ENCODE results near the gene CALML3. TPM values are rescaled to one million over a fixed set of nuclear protein-coding genes. Genes with fewer than 3 reads are reported as not detected.

Gene CALML3
- total and polyA plus RNA-seq, 11 donors: 0.03 TPM; not detected in 10

DNA sequence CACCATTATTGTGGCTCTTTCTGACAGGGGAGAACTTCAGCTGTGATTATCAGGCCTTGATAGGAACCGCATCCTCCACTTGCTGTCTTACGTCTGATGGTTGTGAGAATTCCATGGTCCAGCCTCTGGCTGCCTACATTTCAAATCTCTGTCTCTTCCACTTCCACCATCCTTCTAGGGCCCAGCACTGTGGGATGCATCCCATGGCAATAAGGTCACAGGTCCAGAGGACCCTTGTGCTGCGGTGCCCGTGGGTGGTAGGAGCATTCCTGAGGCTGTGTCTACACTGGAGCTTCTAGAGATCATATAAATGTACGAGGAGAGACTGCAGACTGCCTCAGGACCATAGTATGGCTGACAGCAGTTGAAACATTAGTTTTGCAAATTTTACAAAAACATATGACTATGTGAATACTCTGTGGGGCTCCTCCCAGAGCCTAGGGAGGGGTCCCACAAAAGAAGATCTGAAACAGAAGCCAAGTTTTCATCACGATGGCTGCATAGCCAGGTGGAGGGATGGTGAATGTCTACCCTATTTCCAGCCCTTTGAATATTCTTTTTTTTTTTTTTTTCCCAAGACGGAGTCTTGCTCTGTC is 11.8 kb downstream of the CALML3 start:
- ATAC-seq (no peak), DNase-seq (no peak)
- intact Hi-C loops (cut with DNase I): no loop called here
- H3K27me3 ChIP-seq: no peaks in the 10 kb centered on the region
- peak overlapping the region in 1 of 12 donors; percentile 59 for H3K27ac ChIP-seq
- H3K36me3 ChIP-seq: no peaks in the 10 kb centered on the region
- H3K9me3 ChIP-seq: peaks cover 0 to 6% (median 4%) of the 10 kb centered on the region in 12 donors
- peaks cover 0 to 14% (median 0%) of the 10 kb centered on the region in 12 donors for H3K4me1 ChIP-seq
- 92 to 96% (median 94%) methylated on average over 7 of the region's 7 CpGs for WGBS, 4 donors
- H3K4me3 ChIP-seq: no peak overlapping the region
- TF ChIP-seq POLR2A (IDR thresholded peaks at IDR 0.05): no peak
- TF ChIP-seq, protein P1, sequence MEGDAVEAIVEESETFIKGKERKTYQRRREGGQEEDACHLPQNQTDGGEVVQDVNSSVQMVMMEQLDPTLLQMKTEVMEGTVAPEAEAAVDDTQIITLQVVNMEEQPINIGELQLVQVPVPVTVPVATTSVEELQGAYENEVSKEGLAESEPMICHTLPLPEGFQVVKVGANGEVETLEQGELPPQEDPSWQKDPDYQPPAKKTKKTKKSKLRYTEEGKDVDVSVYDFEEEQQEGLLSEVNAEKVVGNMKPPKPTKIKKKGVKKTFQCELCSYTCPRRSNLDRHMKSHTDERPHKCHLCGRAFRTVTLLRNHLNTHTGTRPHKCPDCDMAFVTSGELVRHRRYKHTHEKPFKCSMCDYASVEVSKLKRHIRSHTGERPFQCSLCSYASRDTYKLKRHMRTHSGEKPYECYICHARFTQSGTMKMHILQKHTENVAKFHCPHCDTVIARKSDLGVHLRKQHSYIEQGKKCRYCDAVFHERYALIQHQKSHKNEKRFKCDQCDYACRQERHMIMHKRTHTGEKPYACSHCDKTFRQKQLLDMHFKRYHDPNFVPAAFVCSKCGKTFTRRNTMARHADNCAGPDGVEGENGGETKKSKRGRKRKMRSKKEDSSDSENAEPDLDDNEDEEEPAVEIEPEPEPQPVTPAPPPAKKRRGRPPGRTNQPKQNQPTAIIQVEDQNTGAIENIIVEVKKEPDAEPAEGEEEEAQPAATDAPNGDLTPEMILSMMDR (IDR thresholded peaks at IDR 0.05): no peak

DNA sequence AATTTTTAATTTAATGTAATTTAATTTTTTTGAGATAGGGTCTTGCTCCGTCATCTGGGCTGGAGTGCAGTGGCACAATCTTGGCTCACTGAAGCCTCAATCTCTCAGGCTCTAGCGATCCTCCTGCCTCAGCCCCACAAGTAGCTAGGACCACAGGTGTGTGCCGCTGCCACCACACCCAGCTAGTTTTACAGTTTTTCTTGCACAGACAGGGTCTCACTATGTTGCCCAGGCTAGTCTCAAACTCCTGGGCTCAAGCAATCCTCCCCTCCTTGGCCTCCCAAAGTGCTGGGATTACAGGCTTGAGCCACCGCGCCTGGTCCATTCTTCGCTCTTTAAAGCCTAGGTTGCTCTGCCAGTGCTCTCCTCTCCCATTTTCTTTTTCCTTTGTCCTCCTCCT is 12.9 kb downstream of the CALML3 start:
- Histone ChIP-seq H3K36me3 (no peaks in the 10 kb centered on the region), H3K27me3 (no peaks in the 10 kb centered on the region), H3K27ac (no peak overlapping the region), H3K4me3 (no peak overlapping the region), H3K4me1 (peaks cover 0 to 14% (median 0%) of the 10 kb centered on the region in 12 donors), H3K9me3 (peaks cover 0 to 16% (median 13%) of the 10 kb centered on the region in 12 donors)
- TF ChIP-seq POLR2A (IDR thresholded peaks at IDR 0.05): no peak
- TF ChIP-seq, protein P1 (IDR thresholded peaks at IDR 0.05): no peak
- no peak for ATAC-seq
- peak in 1 of 5 donors; percentile 23 for DNase-seq
- intact Hi-C loops (cut with DNase I): no loop called here
- WGBS, 4 donors: 83 to 99% (median 89%) methylated on average over 6 of the region's 6 CpGs

DNA sequence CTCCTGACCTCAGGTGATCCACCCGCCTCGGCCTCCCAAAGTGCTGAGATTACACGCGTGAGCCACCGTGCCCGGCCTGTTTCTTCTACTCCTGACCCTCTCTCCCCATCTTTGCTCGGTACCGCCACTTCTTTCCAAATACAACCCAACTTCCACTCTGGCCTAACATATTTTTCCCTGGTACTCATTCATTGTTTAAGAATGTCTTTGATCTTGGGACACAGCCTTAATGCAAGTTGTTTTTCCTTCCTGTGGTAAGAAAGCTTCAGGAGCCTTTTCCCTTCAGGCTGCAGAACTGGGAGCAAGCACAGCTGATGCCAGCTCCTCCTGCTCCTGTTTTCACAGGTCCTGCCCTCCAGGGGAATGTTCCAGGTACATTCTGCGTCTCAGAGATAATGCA is 13.7 kb downstream of the CALML3 start:
- Histone ChIP-seq H3K27me3 (no peaks in the 10 kb centered on the region), H3K36me3 (no peaks in the 10 kb centered on the region), H3K27ac (no peak overlapping the region), H3K4me3 (no peak overlapping the region), H3K4me1 (peaks cover 0 to 14% (median 0%) of the 10 kb centered on the region in 12 donors), H3K9me3 (peaks cover 0 to 23% (median 13%) of the 10 kb centered on the region in 12 donors)
- intact Hi-C loops (cut with DNase I): no loop called here
- TF ChIP-seq, protein P1 (IDR thresholded peaks at IDR 0.05): no peak
- no peak for TF ChIP-seq POLR2A (IDR thresholded peaks at IDR 0.05)
- 86 to 91% (median 89%) methylated on average over 9 of the region's 9 CpGs for WGBS, 4 donors
- ATAC-seq: no peak
- no peak for DNase-seq

DNA sequence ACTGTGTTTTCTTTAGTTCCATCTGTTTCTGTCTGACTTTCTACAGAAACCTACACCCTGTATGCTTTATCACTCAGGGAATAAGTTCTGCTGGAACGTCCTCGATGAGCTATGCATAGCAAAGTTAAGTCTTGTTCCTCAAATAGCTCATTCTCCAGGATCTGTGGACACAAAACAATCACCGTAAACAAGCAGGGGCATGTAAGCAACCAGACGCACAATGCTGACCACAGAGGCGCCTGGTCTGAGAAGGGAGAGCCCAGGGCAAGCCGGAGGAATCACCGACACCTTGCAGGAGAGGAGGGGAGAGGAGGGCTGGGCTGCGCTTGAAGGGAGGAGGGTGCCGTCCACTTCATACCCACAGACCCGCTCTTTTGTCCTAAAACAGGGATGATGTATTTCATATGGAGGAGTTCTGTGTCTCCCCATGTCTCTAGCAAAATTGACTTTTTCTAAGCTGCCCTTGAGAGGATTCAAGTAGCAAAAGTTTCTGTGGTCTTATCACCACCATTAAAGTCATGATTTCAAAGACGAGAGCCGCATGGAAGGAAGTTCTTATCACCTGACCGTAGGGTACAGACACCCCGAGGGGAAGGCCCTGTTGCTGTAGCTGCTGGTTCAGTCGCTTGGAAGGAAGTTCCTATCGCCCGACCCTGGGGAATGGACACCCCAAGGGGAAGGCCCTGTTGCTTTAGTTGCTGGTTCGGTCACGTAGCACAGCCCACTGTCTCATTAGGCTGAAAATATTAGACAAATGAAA is 14.3 kb downstream of the CALML3 start:
- Histone ChIP-seq H3K4me1 (peaks cover 0 to 13% (median 0%) of the 10 kb centered on the region in 12 donors), H3K4me3 (no peak overlapping the region), H3K27ac (no peak overlapping the region), H3K36me3 (no peaks in the 10 kb centered on the region), H3K9me3 (peaks cover 0 to 29% (median 13%) of the 10 kb centered on the region in 12 donors), H3K27me3 (no peaks in the 10 kb centered on the region)
- TF ChIP-seq, protein P1 (IDR thresholded peaks at IDR 0.05): no peak
- TF ChIP-seq POLR2A (IDR thresholded peaks at IDR 0.05): no peak
- intact Hi-C loops (cut with DNase I): no loop called here
- ATAC-seq: no peak
- 80 to 87% (median 83%) methylated on average over 19 of the region's 19 CpGs for WGBS, 4 donors
- peak in 1 of 5 donors; percentile 42 for DNase-seq
